Measurements from ENCODE around the gene KDM3A. TPM values are rescaled to one million over a fixed set of nuclear protein-coding genes. Genes with fewer than 3 reads are reported as not detected.

Gene KDM3A
- total RNA-seq, 4 donors from 2014 or later, result 22.5 to 54.3 (median 48.6) TPM

- TF ChIP-seq CTCF (IDR thresholded peaks at IDR 0.05) (no peak), POLR2A (IDR thresholded peaks at IDR 0.05) (no peak)
- Histone ChIP-seq H3K27ac (no peak overlapping the region), H3K27me3 (no peaks in the 10 kb centered on the region), H3K4me1 (no peaks in the 10 kb centered on the region), H3K9me3 (no peaks in the 10 kb centered on the region), H3K36me3 (no peaks in the 10 kb centered on the region), H3K4me3 (no peak overlapping the region)
- no peak for DNase-seq
- intact Hi-C loops (cut with DNase I; ENCODE audit: low total_unique reads), result no loop called here
These were observed 72.9 kb downstream of the KDM3A start for GRCh38 chr2:86513948-86514660.

- Histone ChIP-seq H3K4me3 (no peak overlapping the region), H3K4me1 (no peaks in the 10 kb centered on the region), H3K27me3 (no peaks in the 10 kb centered on the region), H3K27ac (no peak overlapping the region), H3K36me3 (no peaks in the 10 kb centered on the region), H3K9me3 (no peaks in the 10 kb centered on the region)
- DNase-seq, result no peak
- TF ChIP-seq POLR2A (IDR thresholded peaks at IDR 0.05) (no peak), CTCF (IDR thresholded peaks at IDR 0.05) (peak in 1 of 4 experiments; percentile 15)
- intact Hi-C loops (cut with DNase I; ENCODE audit: low total_unique reads), result no loop called here
These were observed 77.3 kb downstream of the KDM3A start for GRCh38 chr2:86518481-86518880.

- DNase-seq, result no peak
- Histone ChIP-seq H3K36me3 (no peaks in the 10 kb centered on the region), H3K27ac (no peak overlapping the region), H3K4me1 (no peaks in the 10 kb centered on the region), H3K27me3 (no peaks in the 10 kb centered on the region), H3K4me3 (no peak overlapping the region), H3K9me3 (no peaks in the 10 kb centered on the region)
- intact Hi-C loops (cut with DNase I; ENCODE audit: low total_unique reads), result no loop called here
- TF ChIP-seq POLR2A (IDR thresholded peaks at IDR 0.05) (no peak), CTCF (IDR thresholded peaks at IDR 0.05) (no peak)
These were observed 78.2 kb downstream of the KDM3A start for GRCh38 chr2:86519349-86519748.

- H3K4me3 ChIP-seq, result no peak overlapping the region
- H3K27ac ChIP-seq, result no peak overlapping the region
- intact Hi-C loops (cut with DNase I; ENCODE audit: low total_unique reads), result no loop called here
- no peak for TF ChIP-seq POLR2A (IDR thresholded peaks at IDR 0.05)
- TF ChIP-seq CTCF (IDR thresholded peaks at IDR 0.05), result no peak
- H3K4me1 ChIP-seq, result no peaks in the 10 kb centered on the region
- H3K9me3 ChIP-seq, result no peaks in the 10 kb centered on the region
- no peak for DNase-seq
- no peaks in the 10 kb centered on the region for H3K36me3 ChIP-seq
- H3K27me3 ChIP-seq, result no peaks in the 10 kb centered on the region
These were observed 79.0 kb downstream of the KDM3A start for GRCh38 chr2:86520153-86520552.

- intact Hi-C loops (cut with DNase I; ENCODE audit: low total_unique reads), result no loop called here
- TF ChIP-seq POLR2A (IDR thresholded peaks at IDR 0.05), result no peak
These were observed 80.8 kb downstream of the KDM3A start for GRCh38 chr2:86521922-86522321.

More at GRCh38 chr2:86521922-86522321, 80.8 kb downstream of the KDM3A start:
- DNase-seq, result no peak
- H3K36me3 ChIP-seq, result no peaks in the 10 kb centered on the region
- H3K9me3 ChIP-seq, result no peaks in the 10 kb centered on the region
- H3K4me3 ChIP-seq, result no peak overlapping the region
- H3K27ac ChIP-seq, result no peak overlapping the region
- no peaks in the 10 kb centered on the region for H3K27me3 ChIP-seq
- H3K4me1 ChIP-seq, result no peaks in the 10 kb centered on the region
